ENCODE results near the gene MAZ.
A peak's percentile ranks its signal among the peaks of the same experiment; 100 is the strongest.
"Not testable (repeated sequence)": the region's sequence is repeated elsewhere in the genome, so short reads cannot be mapped to it uniquely, and the experiment has no call there.

Gene MAZ

GRCh38 chr16:29806099-29806579 is at the start of gene MAZ:
Gene MAZ (plus strand): TSS chr16:29806529. CDS start chr16:29806702, 173 bp downstream.
- peak in 1 of 2 donors; percentile 56 for DNase-seq (ENCODE audit: low read depth in 2 of 2, low spot score in 1 of 2)

- DNase-seq (ENCODE audit: low read depth in 2 of 2, low spot score in 1 of 2): no peak
These were observed 49.7 kb upstream of the MAZ start for GRCh38 chr16:29756654-29757053.

- DNase-seq (ENCODE audit: low read depth in 2 of 2, low spot score in 1 of 2): not testable (repeated sequence)
These were observed 49.2 kb upstream of the MAZ start for GRCh38 chr16:29757086-29757485.

DNA sequence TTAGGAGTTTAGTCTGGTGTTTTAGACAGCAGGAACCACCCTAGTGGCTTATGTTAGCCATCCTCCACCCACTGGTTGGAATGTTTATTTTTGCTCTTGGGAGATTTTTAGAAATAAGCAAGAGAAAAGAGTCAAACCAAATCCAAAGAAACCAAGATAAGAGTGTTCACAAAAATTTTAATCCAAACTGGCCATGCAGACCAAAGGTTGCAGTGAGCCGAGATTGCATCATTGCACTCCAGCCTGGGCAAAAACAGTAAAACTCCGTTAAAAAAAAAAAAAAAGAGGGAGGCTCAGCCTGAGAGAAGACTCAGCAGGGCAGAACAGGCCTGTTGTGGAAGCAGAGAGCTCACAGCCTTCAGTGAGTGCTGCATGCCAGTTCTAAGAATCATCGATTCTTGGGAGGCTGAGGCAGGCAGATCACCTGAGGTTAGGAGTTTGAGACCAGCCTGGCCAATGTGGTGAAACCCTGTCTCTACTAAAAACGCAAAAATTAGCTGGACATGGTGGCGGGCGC is 48.3 kb upstream of the MAZ start:
- DNase-seq (ENCODE audit: low read depth in 2 of 2, low spot score in 1 of 2): no peak

- DNase-seq (ENCODE audit: low read depth in 2 of 2, low spot score in 1 of 2): no peak
These were observed 45.6 kb upstream of the MAZ start for GRCh38 chr16:29760567-29761279.

DNA sequence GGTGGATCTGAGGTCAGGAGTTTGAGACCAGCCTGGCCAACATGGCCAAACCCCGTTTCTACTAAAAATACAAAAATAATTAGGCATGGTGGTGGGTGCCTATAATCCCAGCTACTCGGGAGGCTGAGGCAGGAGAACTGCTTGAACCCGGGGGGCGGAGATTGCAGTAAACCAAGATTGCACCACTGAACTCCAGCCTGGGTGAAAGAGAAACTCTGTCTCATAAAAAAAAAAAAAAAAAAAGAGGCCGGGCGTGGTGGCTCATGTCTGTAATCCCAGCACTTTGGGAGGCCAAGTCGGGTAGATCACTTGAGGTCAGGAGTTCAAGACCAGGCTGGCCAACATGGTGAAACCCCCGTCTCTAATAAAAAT is 45.1 kb upstream of the MAZ start:
- DNase-seq (ENCODE audit: low read depth in 2 of 2, low spot score in 1 of 2): not testable (repeated sequence)

GRCh38 chr16:29761882-29762281 is 44.4 kb upstream of the MAZ start:
- no peak for DNase-seq (ENCODE audit: low read depth in 2 of 2, low spot score in 1 of 2)

GRCh38 chr16:29763326-29763725 is 43.0 kb upstream of the MAZ start:
- no peak for DNase-seq (ENCODE audit: low read depth in 2 of 2, low spot score in 1 of 2)

DNA sequence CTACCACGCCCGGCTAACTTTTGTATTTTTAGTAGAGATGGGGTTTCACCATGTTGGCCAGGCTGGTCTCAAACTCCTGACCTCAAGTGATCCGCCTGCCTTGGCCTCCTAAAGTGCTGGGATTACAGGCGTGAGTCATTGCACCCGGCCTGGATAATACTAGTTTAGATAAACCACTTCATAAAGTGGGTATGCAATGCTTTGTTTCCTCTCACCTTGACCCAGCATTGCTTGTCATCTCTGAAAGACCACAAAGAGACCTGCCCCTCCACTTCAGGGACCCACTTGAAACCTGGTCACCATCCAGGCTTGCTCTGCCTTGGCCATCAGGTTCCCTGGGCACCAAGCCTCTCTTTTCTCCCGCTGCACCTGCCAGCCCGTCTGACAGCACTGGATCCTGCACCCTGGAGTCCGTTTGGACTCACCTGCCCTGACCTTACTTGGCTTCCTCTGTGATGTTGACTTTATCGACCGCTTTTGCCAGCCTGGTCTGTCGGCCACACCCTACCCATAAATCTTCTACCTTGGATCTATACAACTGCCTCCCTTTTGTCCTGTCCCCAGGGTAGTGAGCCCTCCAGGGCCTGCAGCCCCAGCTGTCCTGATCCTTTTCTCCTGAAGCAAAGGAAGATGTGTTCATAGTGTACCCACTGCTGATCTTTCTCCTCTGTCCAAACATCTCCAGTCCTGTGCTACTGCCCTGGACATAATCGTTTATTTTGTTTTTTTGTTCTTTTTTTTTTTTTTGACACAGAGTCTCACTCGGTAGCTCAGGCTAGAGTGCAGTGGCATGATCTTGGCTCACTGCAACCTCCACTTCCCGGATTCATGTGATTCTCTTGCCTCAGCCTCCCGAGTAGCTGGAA is 40.9 kb upstream of the MAZ start:
- no peak for DNase-seq (ENCODE audit: low read depth in 2 of 2, low spot score in 1 of 2)

DNA sequence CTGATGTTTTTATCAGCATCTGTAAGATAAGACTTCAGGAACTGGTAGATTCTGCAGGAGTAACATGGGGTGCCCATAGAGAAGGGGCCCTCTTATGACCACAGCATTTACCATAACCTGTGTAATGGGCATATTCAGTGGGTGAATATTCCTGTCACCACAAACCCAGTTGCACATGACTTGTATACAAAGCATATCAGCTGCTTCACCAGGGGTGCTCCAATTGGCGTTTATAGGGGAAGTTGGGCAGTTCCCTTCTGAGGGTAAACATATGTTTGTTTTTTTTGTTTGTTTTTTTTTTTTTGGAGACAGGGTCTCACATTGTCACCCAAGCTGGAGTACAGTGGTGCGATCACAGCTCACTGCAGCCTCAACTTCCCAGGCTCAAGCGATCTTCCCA is 39.8 kb upstream of the MAZ start:
- no peak for DNase-seq (ENCODE audit: low read depth in 2 of 2, low spot score in 1 of 2)

- no peak for DNase-seq (ENCODE audit: low read depth in 2 of 2, low spot score in 1 of 2)
These were observed 39.3 kb upstream of the MAZ start for GRCh38 chr16:29767062-29767461.

GRCh38 chr16:29769507-29769906 is 36.8 kb upstream of the MAZ start:
- DNase-seq (ENCODE audit: low read depth in 2 of 2, low spot score in 1 of 2): no peak

- DNase-seq (ENCODE audit: low read depth in 2 of 2, low spot score in 1 of 2): no peak
These were observed 35.9 kb upstream of the MAZ start for GRCh38 chr16:29770250-29770929.

DNA sequence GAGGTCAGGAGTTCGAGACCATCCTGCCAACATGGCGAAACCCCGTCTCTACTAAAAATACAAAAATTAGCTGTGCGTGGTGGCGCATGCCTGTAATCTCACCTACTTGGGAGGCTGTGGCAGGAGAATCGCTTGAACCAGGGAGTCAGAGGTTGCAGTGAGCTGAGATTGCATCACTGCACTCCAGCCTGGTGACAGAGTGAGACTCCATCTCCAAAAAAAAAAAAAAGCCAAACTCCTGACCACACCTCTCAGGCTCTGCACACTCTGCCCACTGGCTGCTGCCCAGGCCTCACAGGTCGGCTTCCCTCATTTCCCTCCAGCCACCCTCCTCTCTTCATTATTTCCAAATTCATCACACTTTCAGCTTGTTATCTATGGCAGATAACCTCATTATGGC is 34.0 kb upstream of the MAZ start:
- not testable (repeated sequence) for DNase-seq (ENCODE audit: low read depth in 2 of 2, low spot score in 1 of 2)

DNA sequence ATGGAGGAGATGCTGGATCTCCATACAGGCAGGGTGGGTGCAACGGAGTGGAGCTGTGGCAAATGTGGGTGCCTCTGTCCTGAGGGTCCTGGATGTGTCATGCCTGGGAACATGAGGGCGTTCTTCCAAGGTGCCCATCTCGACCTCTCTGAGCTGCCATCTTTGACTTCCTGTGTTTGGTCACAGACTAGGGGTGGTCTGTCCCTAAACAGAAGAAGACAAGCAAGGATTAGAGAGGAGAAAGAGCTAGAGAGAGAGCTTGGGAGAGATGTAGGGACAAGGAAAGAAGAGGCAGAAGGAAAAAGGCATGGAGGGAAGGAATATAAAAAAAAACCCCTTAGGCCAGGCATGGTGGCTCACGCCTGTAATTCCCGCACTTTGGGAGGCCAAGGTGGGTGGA is 31.6 kb upstream of the MAZ start:
- DNase-seq (ENCODE audit: low read depth in 2 of 2, low spot score in 1 of 2): no peak

DNA sequence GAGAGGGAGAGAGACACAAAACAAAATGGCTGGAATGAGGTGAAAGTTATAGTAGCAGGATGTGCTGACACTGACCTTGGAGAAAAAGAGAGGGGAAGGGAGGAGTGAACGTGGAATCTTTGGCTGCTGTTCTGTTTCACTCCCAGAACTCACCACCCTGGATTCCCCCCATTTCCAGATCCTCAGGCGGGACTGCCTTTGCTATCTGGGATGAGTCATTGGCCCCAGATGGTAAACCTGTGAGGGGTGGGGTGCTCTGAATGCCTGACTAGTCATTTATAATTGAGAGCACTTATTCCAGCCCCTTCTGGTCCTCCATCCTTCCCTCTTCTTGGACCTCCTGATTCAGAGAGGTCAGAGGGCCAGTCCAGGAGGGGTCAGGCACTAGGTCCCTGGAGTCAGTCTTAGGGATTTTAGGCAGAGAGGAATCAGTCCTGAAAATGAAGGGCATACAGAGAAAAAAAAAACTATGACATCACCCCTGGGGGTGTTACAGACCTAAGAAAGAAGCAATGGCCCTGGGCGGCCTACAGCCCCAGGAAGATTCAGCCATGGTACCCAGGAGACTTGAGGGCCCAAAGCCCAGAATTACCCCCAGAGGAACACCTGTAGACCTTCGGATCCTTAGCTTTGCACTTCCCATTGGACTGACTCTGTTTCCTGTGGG is 30.5 kb upstream of the MAZ start:
- DNase-seq (ENCODE audit: low read depth in 2 of 2, low spot score in 1 of 2): no peak

DNA sequence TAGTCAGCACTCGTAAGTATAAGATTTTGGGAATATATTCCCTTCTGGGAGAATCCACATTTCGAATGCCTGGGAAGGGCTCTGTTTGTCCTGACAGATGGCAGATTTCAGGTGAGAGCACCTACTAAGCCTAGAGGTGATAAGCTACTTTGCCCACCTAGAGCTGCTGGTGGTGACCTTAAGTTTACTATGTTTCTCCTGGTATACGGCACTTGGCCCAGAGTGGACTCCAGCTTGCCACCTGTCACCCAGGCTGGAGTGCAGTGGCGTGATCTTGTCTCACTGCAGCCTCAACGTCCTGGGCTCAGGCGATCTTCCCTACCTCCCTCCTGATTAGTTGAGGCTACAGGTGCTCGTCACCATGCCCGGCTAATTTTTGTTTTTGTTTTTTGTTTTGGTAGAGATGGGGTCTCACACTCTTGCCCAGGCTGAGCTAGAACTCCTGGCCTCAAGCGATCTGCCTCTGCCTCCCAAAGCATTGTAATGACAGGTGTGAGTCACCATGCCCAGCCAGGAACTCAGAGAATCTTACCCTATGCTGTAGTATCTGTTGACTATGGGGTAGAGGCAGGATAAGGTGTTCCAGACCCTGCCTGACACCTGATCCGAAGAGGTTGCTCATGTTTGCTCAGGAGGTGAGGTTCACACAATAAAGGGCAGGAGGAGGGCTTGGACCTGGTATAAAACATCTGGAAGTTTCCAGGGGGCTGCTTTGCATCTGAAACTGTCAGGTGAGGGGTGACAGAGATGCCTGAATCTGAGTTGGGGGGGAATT is 28.6 kb upstream of the MAZ start, which contains the start of gene ZG16:
Gene ZG16, plus strand, starts transcription at position 681 of the 775 bp plus-strand sequence. CDS start 1,011 bp downstream, outside the sequence.
- no peak for DNase-seq (ENCODE audit: low read depth in 2 of 2, low spot score in 1 of 2)

- DNase-seq (ENCODE audit: low read depth in 2 of 2, low spot score in 1 of 2): no peak
These were observed 26.9 kb upstream of the MAZ start for GRCh38 chr16:29779474-29779873.

GRCh38 chr16:29783094-29783953 is 23.0 kb upstream of the MAZ start:
- not testable (repeated sequence) for DNase-seq (ENCODE audit: low read depth in 2 of 2, low spot score in 1 of 2)

Data from stimulated activated CD8-positive, alpha-beta memory T cell treated with anti-CD3 and anti-CD28 coated beads, Interleukin-4, amount 100 ng/mL, for 1 hour (primary cell).